Gastrocnemius medialis (tissue), 4 donors: ENCODE data around the gene CHRM4.

Source experiments
- CTCF ChIP-seq, 5 experiments: fragments of 450-650 bp in 3 of 5; fragments of 200-600 bp in 2 of 5; sonication (generic) in 2 of 5; IDR thresholded peaks in 4 of 5; conservative IDR thresholded peaks in 1 of 5; 1 replicate in 4 of 5; 2 replicates in 1 of 5; pipeline ENCODE4 v1.5.1; 2016 to 2019; ENCODE audit warnings: antibody characterized with exemption in 5 of 5, mild to moderate bottlenecking in 3 of 5, moderate library complexity in 3 of 5
- POLR2A ChIP-seq, 2 donors: fragments of 450-650 bp; IDR thresholded peaks; one replicate each; pipeline ENCODE4 v1.6.1; 2017; ENCODE audit warnings: antibody characterized with exemption in 2 of 2, mild to moderate bottlenecking in 2 of 2, moderate library complexity in 2 of 2

- TF ChIP-seq CTCF (IDR thresholded peaks at IDR 0.05 in 4 of 5, conservative IDR thresholded peaks at IDR 0.05 in 1 of 5) (no peak), POLR2A (IDR thresholded peaks at IDR 0.05) (no peak)
Measured at GRCh38 chr11:46387919-46388618, 3.5 kb downstream of the CHRM4 start.
